A549 (cell line): ENCODE results near the gene PCK1. TPM values are rescaled to one million over a fixed set of nuclear protein-coding genes. Genes with fewer than 3 reads are reported as not detected.

ENCODE experiments used
- ATAC-seq, 2 experiments: fragments of 200-7000 bp in 1 of 2; fragments of >200 bp in 1 of 2; cut with Nextera tagmentation in 1 of 2; cut with Tn5 transposase in 1 of 2; 3 replicates each; pipeline versions ENCODE4 v1.8.0 to v1.9.1; 2018 to 2020; ENCODE audit warnings: mild to moderate bottlenecking in 1 of 2, moderate library complexity in 1 of 2
- CTCF ChIA-PET: fragments of 300-600 bp; sonication (Branson Sonifier 250); formaldehyde crosslinking; extraction: SDS; loops from one replicate; lab custom pipeline; 2021; ENCODE audit warnings: antibody characterized with exemption, inconsistent platforms; lab: Yijun Ruan, JAX
- POLR2A ChIA-PET: fragments of 350-600 bp; formaldehyde crosslinking; extraction: SDS; loops from one replicate; lab custom pipeline; 2021; ENCODE audit warnings: antibody characterized with exemption, inconsistent platforms; lab: Yijun Ruan, JAX
- DNase-seq, 2 experiments: peaks; one replicate each; pipeline versions ENCODE4 v3.0.0 to v3.0.0-alpha.2; 2011 to 2016; ENCODE audit warnings: low read depth in 1 of 2, low spot score in 1 of 2
- FAIRE-seq: peaks from 2 replicates; lab custom pipeline; 2011; peaks lifted over from hg19 to GRCh38; lab: Jason Lieb, UNC
- H3K27ac ChIP-seq, 2 experiments: fragments of >200 bp; sonication (Bioruptor Twin); formaldehyde crosslinking; 3 replicates each; pipeline ENCODE4 v1.5.1; 2016 to 2017
- H3K4me1 ChIP-seq: fragments of >200 bp; sonication (Bioruptor Twin); formaldehyde crosslinking; 3 replicates; pipeline ENCODE4 v1.6.1; 2016
- H3K4me2 ChIP-seq: fragments of >200 bp; sonication (Bioruptor Twin); formaldehyde crosslinking; 3 replicates; pipeline ENCODE4 v1.6.1; 2016
- H3K4me3 ChIP-seq: fragments of >200 bp; sonication (Bioruptor Twin); formaldehyde crosslinking; 3 replicates; pipeline ENCODE4 v1.5.1; 2016
- H3K9me3 ChIP-seq: fragments of >200 bp; sonication (Bioruptor Twin); formaldehyde crosslinking; 3 replicates; pipeline ENCODE4 v1.6.1; 2016
- EHMT2 ChIP-seq: fragments of 200-600 bp; sonication (generic); IDR thresholded peaks from 2 replicates; pipeline ENCODE4 v1.6.1; 2016; ENCODE audit warnings: antibody characterized with exemption, low read depth, mild to moderate bottlenecking, moderate library complexity
- FOSB ChIP-seq: fragments of 250-450 bp; sonication (Bioruptor Pico); IDR thresholded peaks from 2 replicates; pipeline ENCODE4 v1.5.0; 2020; ENCODE audit warnings: mild to moderate bottlenecking, moderate library complexity
- FOSL2 ChIP-seq, 2 experiments: fragments of 450-650 bp in 1 of 2; fragments of >200 bp in 1 of 2; sonication (Bioruptor Twin) in 1 of 2; formaldehyde crosslinking; IDR thresholded peaks; 2 replicates each; pipeline versions ENCODE4 v1.5.0 to v1.6.1; 2016 to 2020; ENCODE audit warnings: mild to moderate bottlenecking in 1 of 2, moderate library complexity in 1 of 2
- HOXB5 ChIP-seq: fragments of 250-450 bp; sonication (Bioruptor Pico); IDR thresholded peaks from 2 replicates; pipeline ENCODE4 v1.5.0; 2020; ENCODE audit warnings: mild to moderate bottlenecking, moderate library complexity
- JUNB ChIP-seq: fragments of >200 bp; sonication (Bioruptor Twin); formaldehyde crosslinking; IDR thresholded peaks from 2 replicates; pipeline ENCODE4 v1.6.1; 2016
- MAFK ChIP-seq: fragments of 450-650 bp; IDR thresholded peaks from 2 replicates; pipeline ENCODE4 v1.6.1; 2014; ENCODE audit not compliant: partially characterized antibody
- NPAS2 ChIP-seq: fragments of 250-450 bp; sonication (Bioruptor Pico); IDR thresholded peaks from 2 replicates; pipeline ENCODE4 v1.8.0; 2022; ENCODE audit warnings: mild to moderate bottlenecking, moderate library complexity, borderline replicate concordance
- RAD21 ChIP-seq, 2 experiments: fragments of >200 bp in 1 of 2; sonication (Bioruptor Twin) in 1 of 2; formaldehyde crosslinking in 1 of 2; IDR thresholded peaks in 1 of 2; conservative IDR thresholded peaks in 1 of 2; 2 replicates in 1 of 2; 3 replicates in 1 of 2; pipeline ENCODE4 v1.6.1; 2012 to 2018; ENCODE audit warnings: inconsistent platforms in 1 of 2
- RFX5 ChIP-seq: fragments of 450-650 bp; IDR thresholded peaks from 2 replicates; pipeline ENCODE4 v1.7.1; 2014; ENCODE audit warnings: antibody characterized with exemption, mild to moderate bottlenecking, moderate library complexity
- SMC3 ChIP-seq: fragments of >200 bp; sonication (Bioruptor Twin); formaldehyde crosslinking; IDR thresholded peaks from 3 replicates; pipeline ENCODE4 v1.6.1; 2018; ENCODE audit warnings: inconsistent platforms
- ZSCAN20 ChIP-seq: fragments of 250-450 bp; sonication (Bioruptor Pico); IDR thresholded peaks from 2 replicates; pipeline ENCODE4 v1.8.0; 2022; ENCODE audit warnings: mild to moderate bottlenecking, moderate library complexity
- WGBS: methylation state at CpG from one replicate; pipeline ENCODE4 v1.1.6; 2017; ENCODE audit errors: missing lambda C conversion rate; 5-methylcytosine and 5-hydroxymethylcytosine counted together
- polyA plus RNA-seq, 4 experiments: library from polyadenylated mRNA; depleted of rRNA in 3 of 4; stranded (reverse); fragments of >200 nt; fragmentation: RNase III in 1 of 4; extraction: RNeasy Plus Mini Kit Qiagen cat#74134 plus additional on column Dnase treatment in 1 of 4; gene quantifications; 2 replicates in 3 of 4; 3 replicates in 1 of 4; pipeline ENCODE4 v1.2.3, GENCODE V29; 2011 to 2017
- TF ChIP-seq, protein P1 (sequence below): fragments of >200 bp; sonication (Bioruptor Twin); formaldehyde crosslinking; IDR thresholded peaks from 3 replicates; pipeline ENCODE4 v1.5.1; 2016
- TF ChIP-seq, protein P2 (sequence below): IDR thresholded peaks from 2 replicates; pipeline ENCODE4 v1.6.1; 2012
- TF ChIP-seq, protein P3 (sequence below): fragments of 200-600 bp; sonication (generic); IDR thresholded peaks from 2 replicates; pipeline ENCODE4 v1.6.1; 2016; ENCODE audit warnings: antibody characterized with exemption, mild to moderate bottlenecking, moderate library complexity
- TF ChIP-seq, protein P4 (sequence below): fragments of 250-450 bp; sonication (Bioruptor Pico); IDR thresholded peaks from 2 replicates; pipeline ENCODE4 v1.5.0; 2020; ENCODE audit warnings: low read depth, mild to moderate bottlenecking, moderate library complexity

Gene PCK1
- polyA plus RNA-seq, 2 of the 4 experiments (the other 2 are of a cell fraction) = 0.04 to 0.12 TPM

DNA sequence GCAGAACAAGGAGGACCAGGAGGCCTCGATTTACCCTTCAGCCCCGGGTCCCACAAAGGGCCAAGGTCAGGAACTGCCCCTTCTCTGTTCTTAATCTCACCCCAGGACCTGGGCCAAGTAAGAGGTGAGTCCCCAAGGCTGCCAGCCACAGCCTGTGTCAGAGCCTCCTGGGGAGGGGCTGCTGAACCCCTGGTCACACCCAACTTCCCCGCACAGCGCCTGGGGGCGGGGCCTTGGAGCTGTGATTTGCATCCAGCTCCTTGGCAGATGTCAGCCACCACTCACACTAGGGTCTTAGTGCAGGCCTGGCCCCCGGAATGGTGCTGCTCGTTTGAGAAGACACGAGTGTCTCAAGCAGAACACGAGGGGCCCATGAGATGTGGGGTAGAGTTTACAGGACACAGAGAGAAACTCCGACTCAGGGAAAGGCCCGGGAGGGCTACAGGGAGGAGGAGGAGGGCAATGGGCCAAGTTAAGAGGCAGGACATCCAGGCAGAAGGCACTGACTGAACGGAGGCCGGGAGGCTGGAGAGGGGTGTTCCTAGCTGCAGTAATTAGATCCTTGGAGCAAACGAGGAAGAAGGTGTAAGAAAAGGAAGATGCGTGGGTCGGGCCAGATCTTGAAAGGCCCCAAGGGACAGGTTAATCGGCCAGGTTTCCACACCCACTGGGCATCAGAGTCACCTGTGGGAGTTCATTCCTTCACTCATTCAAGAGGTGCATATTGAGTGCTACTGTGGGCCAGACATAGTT, 32.4 kb downstream of the PCK1 start:
- DNase-seq = no peak

DNA sequence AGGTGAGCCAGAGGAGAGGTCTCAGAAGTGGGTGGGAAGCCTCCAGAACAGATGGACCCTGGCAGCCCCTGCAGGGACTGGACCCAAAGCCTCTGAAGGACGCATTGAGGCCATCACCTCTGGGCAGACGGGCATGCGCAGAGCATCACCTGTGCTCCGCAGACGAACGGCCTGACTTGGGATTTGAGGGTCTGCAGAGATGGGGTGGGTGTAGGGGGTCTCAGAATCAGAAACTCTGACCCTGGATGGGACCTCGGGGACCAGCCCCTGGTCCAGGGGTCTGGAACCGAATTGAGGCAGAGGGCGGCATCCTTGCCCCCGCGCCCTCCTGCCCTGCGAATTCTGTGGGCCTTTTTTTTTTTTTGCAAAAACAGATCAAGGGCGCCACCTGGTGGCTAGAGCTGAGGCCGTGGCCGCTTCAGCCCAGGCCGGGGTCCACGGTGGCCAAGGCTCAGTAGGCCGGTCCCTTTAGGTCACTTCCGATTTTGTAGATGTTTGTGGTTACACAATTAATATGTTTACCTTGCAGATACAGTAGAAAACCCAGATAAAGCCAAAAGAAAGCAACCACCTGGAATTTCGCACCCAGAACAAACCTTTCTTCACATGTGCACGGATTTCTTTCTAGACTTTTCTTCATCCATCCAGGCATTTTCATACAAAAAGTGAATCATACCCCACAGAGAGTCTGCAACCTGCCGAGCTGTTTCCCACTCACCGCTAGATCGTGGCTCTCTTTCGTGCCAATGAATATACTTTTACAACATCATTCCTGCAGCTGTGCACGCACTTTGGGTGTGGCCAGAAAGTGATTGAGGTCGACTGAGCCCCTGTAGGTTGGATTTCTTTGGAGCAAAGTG, 33.4 kb downstream of the PCK1 start:
- peak; percentile 15 to 70; a peak in 4 of 6 replicates for ATAC-seq
- TF ChIP-seq SMC3 (peak; percentile 98), JUNB (no peak), HOXB5 (no peak), RAD21 (conservative IDR thresholded peaks at IDR 0.05 in 1 of 2, IDR thresholded peaks at IDR 0.05 in 1 of 2) (peak; percentile 76 to 94)
- TF ChIP-seq, protein P1, sequence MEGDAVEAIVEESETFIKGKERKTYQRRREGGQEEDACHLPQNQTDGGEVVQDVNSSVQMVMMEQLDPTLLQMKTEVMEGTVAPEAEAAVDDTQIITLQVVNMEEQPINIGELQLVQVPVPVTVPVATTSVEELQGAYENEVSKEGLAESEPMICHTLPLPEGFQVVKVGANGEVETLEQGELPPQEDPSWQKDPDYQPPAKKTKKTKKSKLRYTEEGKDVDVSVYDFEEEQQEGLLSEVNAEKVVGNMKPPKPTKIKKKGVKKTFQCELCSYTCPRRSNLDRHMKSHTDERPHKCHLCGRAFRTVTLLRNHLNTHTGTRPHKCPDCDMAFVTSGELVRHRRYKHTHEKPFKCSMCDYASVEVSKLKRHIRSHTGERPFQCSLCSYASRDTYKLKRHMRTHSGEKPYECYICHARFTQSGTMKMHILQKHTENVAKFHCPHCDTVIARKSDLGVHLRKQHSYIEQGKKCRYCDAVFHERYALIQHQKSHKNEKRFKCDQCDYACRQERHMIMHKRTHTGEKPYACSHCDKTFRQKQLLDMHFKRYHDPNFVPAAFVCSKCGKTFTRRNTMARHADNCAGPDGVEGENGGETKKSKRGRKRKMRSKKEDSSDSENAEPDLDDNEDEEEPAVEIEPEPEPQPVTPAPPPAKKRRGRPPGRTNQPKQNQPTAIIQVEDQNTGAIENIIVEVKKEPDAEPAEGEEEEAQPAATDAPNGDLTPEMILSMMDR = peak; percentile 89
- TF ChIP-seq, all 56 proteins: peak for 3
- FAIRE-seq = no peak
- Histone ChIP-seq H3K9me3 (no peaks in the 10 kb centered on the region), H3K27ac (no peak overlapping the region), H3K4me3 (no peak overlapping the region), H3K4me1 (peaks cover 8% of the 10 kb centered on the region; the same call in 2 of the 3 replicates), H3K4me2 (peak overlapping the region; percentile 22; the same call in 1 of the 3 replicates)
- peak; percentile 46 to 69 for DNase-seq
- WGBS = 21% methylated on average over 25 of the region's 27 CpGs
- CTCF ChIA-PET = interaction anchor here (0.7 to 11.9 kb wide), 26 partner anchors 9 to 627 kb away, joined by 3 to 388 read pairs (median 5); no protein-coding TSS in a partner anchor
- POLR2A ChIA-PET = no interaction called here

More for the DNA sequence above, 32.4 kb downstream of the PCK1 start:
- H3K4me3 ChIP-seq = no peak overlapping the region
- ChIA-PET CTCF (interaction anchor here (0.7 to 11.9 kb wide), 16 partner anchors 8 to 617 kb away, joined by 3 to 388 read pairs (median 5); no protein-coding TSS in a partner anchor), POLR2A (no interaction called here)
- H3K9me3 ChIP-seq = no peaks in the 10 kb centered on the region; the same call in 2 of the 3 replicates
- H3K4me1 ChIP-seq = peaks cover 8% of the 10 kb centered on the region; the same call in 2 of the 3 replicates
- FAIRE-seq = no peak
- TF ChIP-seq MAFK (no peak), FOSL2 (IDR thresholded peaks at IDR 0.05) (no peak), FOSL2 (CRISPR knock-in tag; IDR thresholded peaks at IDR 0.05) (no peak), ZSCAN20 (CRISPR knock-in tag) (no peak), NPAS2 (CRISPR knock-in tag) (no peak), RFX5 (no peak), EHMT2 (no peak), FOSB (CRISPR knock-in tag) (no peak)
- TF ChIP-seq, protein P2, sequence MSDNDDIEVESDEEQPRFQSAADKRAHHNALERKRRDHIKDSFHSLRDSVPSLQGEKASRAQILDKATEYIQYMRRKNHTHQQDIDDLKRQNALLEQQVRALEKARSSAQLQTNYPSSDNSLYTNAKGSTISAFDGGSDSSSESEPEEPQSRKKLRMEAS = no peak
- TF ChIP-seq, protein P3, sequence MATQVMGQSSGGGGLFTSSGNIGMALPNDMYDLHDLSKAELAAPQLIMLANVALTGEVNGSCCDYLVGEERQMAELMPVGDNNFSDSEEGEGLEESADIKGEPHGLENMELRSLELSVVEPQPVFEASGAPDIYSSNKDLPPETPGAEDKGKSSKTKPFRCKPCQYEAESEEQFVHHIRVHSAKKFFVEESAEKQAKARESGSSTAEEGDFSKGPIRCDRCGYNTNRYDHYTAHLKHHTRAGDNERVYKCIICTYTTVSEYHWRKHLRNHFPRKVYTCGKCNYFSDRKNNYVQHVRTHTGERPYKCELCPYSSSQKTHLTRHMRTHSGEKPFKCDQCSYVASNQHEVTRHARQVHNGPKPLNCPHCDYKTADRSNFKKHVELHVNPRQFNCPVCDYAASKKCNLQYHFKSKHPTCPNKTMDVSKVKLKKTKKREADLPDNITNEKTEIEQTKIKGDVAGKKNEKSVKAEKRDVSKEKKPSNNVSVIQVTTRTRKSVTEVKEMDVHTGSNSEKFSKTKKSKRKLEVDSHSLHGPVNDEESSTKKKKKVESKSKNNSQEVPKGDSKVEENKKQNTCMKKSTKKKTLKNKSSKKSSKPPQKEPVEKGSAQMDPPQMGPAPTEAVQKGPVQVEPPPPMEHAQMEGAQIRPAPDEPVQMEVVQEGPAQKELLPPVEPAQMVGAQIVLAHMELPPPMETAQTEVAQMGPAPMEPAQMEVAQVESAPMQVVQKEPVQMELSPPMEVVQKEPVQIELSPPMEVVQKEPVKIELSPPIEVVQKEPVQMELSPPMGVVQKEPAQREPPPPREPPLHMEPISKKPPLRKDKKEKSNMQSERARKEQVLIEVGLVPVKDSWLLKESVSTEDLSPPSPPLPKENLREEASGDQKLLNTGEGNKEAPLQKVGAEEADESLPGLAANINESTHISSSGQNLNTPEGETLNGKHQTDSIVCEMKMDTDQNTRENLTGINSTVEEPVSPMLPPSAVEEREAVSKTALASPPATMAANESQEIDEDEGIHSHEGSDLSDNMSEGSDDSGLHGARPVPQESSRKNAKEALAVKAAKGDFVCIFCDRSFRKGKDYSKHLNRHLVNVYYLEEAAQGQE = no peak
- TF ChIP-seq, protein P4, sequence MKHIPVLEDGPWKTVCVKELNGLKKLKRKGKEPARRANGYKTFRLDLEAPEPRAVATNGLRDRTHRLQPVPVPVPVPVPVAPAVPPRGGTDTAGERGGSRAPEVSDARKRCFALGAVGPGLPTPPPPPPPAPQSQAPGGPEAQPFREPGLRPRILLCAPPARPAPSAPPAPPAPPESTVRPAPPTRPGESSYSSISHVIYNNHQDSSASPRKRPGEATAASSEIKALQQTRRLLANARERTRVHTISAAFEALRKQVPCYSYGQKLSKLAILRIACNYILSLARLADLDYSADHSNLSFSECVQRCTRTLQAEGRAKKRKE = no peak
- H3K4me2 ChIP-seq = no peak overlapping the region
- 37% methylated on average over 14 of the region's 17 CpGs for WGBS
- H3K27ac ChIP-seq = no peak overlapping the region
- no peak for ATAC-seq
